HL-60 (cell line): ENCODE measurements around the gene RPS6KC1.
"Not testable (repeated sequence)": the region's sequence is repeated elsewhere in the genome, so short reads cannot be mapped to it uniquely, and the experiment has no call there.

Experiments used
- DNase-seq, 2 experiments: peaks; one replicate each; pipeline ENCODE4 v3.0.0-alpha.2; 2010 to 2020; ENCODE audit warnings: low read depth in 1 of 2, low spot score in 1 of 2
- H3K27ac ChIP-seq: fragments of 250-450 bp; sonication (Bioruptor Pico); replicated peaks from 2 replicates; pipeline ENCODE4 v1.5.1; 2020; ENCODE audit warnings: mild to moderate bottlenecking, moderate library complexity
- H3K27me3 ChIP-seq: fragments of 250-450 bp; sonication (Bioruptor Pico); 2 replicates; pipeline ENCODE4 v1.5.1; 2021; ENCODE audit warnings: mild to moderate bottlenecking, moderate library complexity; ENCODE audit not compliant: insufficient read depth, poor library complexity, severe bottlenecking
- H3K4me3 ChIP-seq: replicated peaks from 2 replicates; pipeline ENCODE4 v1.5.1; 2011; ENCODE audit warnings: mild to moderate bottlenecking, control low read depth, low read length; ENCODE audit not compliant: insufficient read depth
- GABPA ChIP-seq: IDR thresholded peaks from 2 replicates; pipeline ENCODE4 v1.6.1; 2012; ENCODE audit warnings: low read depth
- POLR2AphosphoS5 ChIP-seq: IDR thresholded peaks from 2 replicates; pipeline ENCODE4 v1.6.1; 2012; ENCODE audit warnings: low read depth
- SPI1 ChIP-seq: IDR thresholded peaks from 2 replicates; pipeline ENCODE4 v1.6.1; 2012; ENCODE audit warnings: low read depth, mild to moderate bottlenecking, borderline replicate concordance
- TF ChIP-seq, protein P1 (sequence below): IDR thresholded peaks from 2 replicates; pipeline ENCODE4 v1.6.1; 2012; ENCODE audit warnings: low read depth; ENCODE audit not compliant: insufficient replicate concordance
- TF ChIP-seq, protein P2 (sequence below): IDR thresholded peaks from one replicate; pipeline ENCODE4 v1.5.1; 2011; ENCODE audit warnings: low read length, control low read depth, inconsistent platforms; ENCODE audit not compliant: insufficient read depth

Gene RPS6KC1

DNA sequence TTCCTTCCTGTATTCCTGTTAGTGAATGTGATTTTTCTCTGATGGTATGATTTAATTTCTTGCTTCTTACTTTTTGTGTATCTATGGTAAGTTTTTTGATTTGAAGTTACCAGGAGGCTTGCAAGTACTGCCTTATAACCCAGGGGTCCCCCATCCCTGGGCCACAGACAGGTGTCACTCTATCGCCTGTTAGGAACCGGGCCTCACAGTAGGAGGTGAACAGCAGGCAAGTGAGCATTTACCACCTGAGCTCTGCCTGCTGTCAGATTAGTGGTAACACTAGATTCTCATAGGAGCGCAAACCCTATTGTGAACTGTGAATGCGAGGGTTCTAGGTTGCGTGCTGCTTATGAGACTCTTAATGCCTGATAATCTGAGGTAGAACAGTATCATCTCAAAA, 143.3 kb downstream of the RPS6KC1 start:
- TF ChIP-seq, protein P1, sequence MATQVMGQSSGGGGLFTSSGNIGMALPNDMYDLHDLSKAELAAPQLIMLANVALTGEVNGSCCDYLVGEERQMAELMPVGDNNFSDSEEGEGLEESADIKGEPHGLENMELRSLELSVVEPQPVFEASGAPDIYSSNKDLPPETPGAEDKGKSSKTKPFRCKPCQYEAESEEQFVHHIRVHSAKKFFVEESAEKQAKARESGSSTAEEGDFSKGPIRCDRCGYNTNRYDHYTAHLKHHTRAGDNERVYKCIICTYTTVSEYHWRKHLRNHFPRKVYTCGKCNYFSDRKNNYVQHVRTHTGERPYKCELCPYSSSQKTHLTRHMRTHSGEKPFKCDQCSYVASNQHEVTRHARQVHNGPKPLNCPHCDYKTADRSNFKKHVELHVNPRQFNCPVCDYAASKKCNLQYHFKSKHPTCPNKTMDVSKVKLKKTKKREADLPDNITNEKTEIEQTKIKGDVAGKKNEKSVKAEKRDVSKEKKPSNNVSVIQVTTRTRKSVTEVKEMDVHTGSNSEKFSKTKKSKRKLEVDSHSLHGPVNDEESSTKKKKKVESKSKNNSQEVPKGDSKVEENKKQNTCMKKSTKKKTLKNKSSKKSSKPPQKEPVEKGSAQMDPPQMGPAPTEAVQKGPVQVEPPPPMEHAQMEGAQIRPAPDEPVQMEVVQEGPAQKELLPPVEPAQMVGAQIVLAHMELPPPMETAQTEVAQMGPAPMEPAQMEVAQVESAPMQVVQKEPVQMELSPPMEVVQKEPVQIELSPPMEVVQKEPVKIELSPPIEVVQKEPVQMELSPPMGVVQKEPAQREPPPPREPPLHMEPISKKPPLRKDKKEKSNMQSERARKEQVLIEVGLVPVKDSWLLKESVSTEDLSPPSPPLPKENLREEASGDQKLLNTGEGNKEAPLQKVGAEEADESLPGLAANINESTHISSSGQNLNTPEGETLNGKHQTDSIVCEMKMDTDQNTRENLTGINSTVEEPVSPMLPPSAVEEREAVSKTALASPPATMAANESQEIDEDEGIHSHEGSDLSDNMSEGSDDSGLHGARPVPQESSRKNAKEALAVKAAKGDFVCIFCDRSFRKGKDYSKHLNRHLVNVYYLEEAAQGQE, result no peak
- no peak for TF ChIP-seq GABPA
- TF ChIP-seq, protein P2, sequence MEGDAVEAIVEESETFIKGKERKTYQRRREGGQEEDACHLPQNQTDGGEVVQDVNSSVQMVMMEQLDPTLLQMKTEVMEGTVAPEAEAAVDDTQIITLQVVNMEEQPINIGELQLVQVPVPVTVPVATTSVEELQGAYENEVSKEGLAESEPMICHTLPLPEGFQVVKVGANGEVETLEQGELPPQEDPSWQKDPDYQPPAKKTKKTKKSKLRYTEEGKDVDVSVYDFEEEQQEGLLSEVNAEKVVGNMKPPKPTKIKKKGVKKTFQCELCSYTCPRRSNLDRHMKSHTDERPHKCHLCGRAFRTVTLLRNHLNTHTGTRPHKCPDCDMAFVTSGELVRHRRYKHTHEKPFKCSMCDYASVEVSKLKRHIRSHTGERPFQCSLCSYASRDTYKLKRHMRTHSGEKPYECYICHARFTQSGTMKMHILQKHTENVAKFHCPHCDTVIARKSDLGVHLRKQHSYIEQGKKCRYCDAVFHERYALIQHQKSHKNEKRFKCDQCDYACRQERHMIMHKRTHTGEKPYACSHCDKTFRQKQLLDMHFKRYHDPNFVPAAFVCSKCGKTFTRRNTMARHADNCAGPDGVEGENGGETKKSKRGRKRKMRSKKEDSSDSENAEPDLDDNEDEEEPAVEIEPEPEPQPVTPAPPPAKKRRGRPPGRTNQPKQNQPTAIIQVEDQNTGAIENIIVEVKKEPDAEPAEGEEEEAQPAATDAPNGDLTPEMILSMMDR, result no peak
- H3K27ac ChIP-seq, result no peak overlapping the region
- DNase-seq, result no peak

DNA sequence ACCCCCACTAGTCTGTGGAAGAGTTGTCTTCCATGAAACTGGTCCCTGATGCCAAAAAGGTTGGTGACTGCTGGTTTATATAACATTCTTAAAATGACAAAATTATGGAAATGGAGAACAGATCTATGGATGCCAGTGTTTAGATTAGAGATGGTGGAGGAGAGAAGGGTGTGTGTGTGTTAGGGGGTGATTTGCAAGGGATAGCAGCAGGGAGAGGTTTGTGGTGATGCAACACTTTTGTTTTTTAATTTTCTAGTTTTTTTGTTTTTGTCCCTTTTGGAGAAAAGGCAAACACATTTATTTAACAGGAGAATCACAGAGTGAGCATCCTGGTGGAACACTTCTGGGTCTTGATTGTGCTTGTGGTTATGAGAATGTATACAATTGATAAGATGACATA, 143.8 kb downstream of the RPS6KC1 start:
- H3K27me3 ChIP-seq, result no peaks in the 10 kb centered on the region
- TF ChIP-seq, protein P2, result no peak
- TF ChIP-seq SPI1 (no peak), POLR2AphosphoS5 (no peak), GABPA (no peak)
- TF ChIP-seq, protein P1, result no peak
- DNase-seq, result no peak
- H3K27ac ChIP-seq, result no peak overlapping the region
- H3K4me3 ChIP-seq, result no peak overlapping the region

More for the DNA sequence above, 143.3 kb downstream of the RPS6KC1 start:
- H3K4me3 ChIP-seq, result no peak overlapping the region
- H3K27me3 ChIP-seq, result no peaks in the 10 kb centered on the region

DNA sequence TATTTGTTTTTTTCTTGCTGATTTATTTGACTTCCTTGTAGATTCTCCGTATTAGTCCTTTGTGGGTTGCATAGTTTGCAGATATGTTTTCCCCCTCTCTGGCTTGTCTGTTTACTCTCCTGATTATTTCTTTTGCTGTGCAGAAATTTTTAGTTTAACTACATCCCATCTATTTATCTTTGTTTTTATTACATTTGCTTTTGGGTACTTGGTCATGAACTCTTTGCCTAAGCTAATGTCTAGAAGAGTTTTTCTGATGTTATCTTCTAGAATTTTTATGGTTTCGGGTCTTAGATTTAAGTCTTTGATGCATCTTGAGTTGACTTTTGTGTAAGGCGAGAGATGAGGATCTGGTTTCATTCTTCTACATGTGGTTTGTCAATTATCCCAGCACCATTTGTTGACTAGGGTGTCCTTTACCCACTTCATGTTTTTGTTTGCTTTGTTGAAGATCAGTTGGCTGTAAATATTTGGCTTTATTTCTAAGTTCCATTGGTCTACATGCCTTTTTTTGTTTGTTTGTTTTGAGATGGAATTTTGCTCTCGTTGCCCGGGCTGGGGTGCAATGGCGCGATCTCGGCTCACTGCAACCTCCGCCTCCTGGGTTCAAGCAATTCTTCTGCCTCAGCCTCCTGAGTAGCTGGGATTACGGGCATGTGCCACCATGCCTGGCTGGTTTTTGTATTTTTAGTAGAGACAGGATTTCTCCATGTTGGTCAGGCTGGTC, 145.4 kb downstream of the RPS6KC1 start:
- H3K4me3 ChIP-seq, DNase-seq, H3K27ac ChIP-seq, H3K27me3 ChIP-seq: not testable (repeated sequence)

DNA sequence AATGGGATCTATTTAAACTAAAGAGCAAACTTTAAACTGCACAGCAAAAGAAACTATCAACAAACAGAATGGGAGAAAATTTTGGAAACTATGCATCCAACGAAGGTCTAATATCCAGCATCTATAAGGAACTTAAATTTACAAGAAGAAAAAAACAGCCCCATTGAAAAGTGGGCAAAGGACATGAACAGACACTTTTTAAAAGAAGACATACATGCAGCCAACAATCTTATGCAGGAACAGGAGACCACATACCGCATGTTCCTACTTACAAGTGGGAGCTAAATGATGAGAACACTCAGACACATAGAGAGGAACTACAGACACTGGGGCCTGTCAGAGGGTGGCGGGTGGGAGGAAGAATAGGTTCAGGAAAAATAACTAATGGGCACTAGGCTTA, 149.6 kb downstream of the RPS6KC1 start:
- TF ChIP-seq SPI1 (no peak), GABPA (no peak), POLR2AphosphoS5 (no peak)
- TF ChIP-seq, protein P2, result no peak
- TF ChIP-seq, protein P1, result no peak
- no peak for DNase-seq
- H3K4me3 ChIP-seq, result no peak overlapping the region
- H3K27me3 ChIP-seq, result no peaks in the 10 kb centered on the region
- no peak overlapping the region for H3K27ac ChIP-seq
